RWPE1 (cell line): ENCODE data around the gene RARRES1.

ENCODE experiments used
- CTCF ChIA-PET: fragments of 350-600 bp; sonication (Branson Sonifier 250); formaldehyde crosslinking; extraction: SDS; loops from one replicate; lab custom pipeline; 2021; lab: Yijun Ruan, JAX
- POLR2A ChIA-PET: fragments of 400-600 bp; formaldehyde crosslinking; extraction: SDS; loops from one replicate; lab custom pipeline; 2020; ENCODE audit warnings: antibody characterized with exemption; ENCODE audit not compliant: low non-redundant PET; lab: Yijun Ruan, JAX
- DNase-seq: peaks from one replicate; pipeline ENCODE4 v3.0.0; 2012; ENCODE audit warnings: low spot score
- H3K27ac ChIP-seq: fragments of 450-650 bp; 2 replicates; pipeline ENCODE4 v1.5.1; 2017
- CTCF ChIP-seq: fragments of 450-650 bp; conservative IDR thresholded peaks from 2 replicates; pipeline ENCODE4 v1.5.1; 2017; ENCODE audit warnings: low read depth, mild to moderate bottlenecking

RARRES1 gene

GRCh38 chr3:158745551-158745950 lies 13.3 kb upstream of the RARRES1 start:
- no peak for TF ChIP-seq CTCF
- no peak for DNase-seq
- ChIA-PET POLR2A (no interaction called here), CTCF (no interaction called here)
- H3K27ac ChIP-seq: no peak overlapping the region

GRCh38 chr3:158744567-158745288 lies 12.5 kb upstream of the RARRES1 start:
- CTCF ChIA-PET: no interaction called here
- no peak overlapping the region for H3K27ac ChIP-seq
- POLR2A ChIA-PET: no interaction called here
- no peak for TF ChIP-seq CTCF
- DNase-seq: no peak

GRCh38 chr3:158743664-158744566 lies 11.7 kb upstream of the RARRES1 start:
- DNase-seq: no peak
- TF ChIP-seq CTCF: no peak
- ChIA-PET POLR2A (no interaction called here), CTCF (no interaction called here)
- H3K27ac ChIP-seq: no peak overlapping the region

GRCh38 chr3:158742871-158743663 lies 10.8 kb upstream of the RARRES1 start:
- no peak overlapping the region for H3K27ac ChIP-seq
- CTCF ChIA-PET: interaction anchor here (0.6 kb wide), 1 partner anchor 15 kb away, joined by 3 read pairs; no protein-coding TSS in a partner anchor
- no peak for TF ChIP-seq CTCF
- DNase-seq: no peak
- POLR2A ChIA-PET: no interaction called here

- POLR2A ChIA-PET: no interaction called here
- H3K27ac ChIP-seq: no peak overlapping the region
- no peak for TF ChIP-seq CTCF
- CTCF ChIA-PET: no interaction called here
- DNase-seq: no peak
Observed at GRCh38 chr3:158739661-158740060, 7.4 kb upstream of the RARRES1 start.

- no peak for DNase-seq
- TF ChIP-seq CTCF: no peak
- no peak overlapping the region for H3K27ac ChIP-seq
- ChIA-PET CTCF (interaction anchor here (0.8 kb wide), 1 partner anchor 1917 kb away, joined by 4 read pairs; no protein-coding TSS in a partner anchor), POLR2A (no interaction called here)
Observed at GRCh38 chr3:158739078-158739477, 6.8 kb upstream of the RARRES1 start.
